Measurements from ENCODE around the gene CYB5R4.

DNA sequence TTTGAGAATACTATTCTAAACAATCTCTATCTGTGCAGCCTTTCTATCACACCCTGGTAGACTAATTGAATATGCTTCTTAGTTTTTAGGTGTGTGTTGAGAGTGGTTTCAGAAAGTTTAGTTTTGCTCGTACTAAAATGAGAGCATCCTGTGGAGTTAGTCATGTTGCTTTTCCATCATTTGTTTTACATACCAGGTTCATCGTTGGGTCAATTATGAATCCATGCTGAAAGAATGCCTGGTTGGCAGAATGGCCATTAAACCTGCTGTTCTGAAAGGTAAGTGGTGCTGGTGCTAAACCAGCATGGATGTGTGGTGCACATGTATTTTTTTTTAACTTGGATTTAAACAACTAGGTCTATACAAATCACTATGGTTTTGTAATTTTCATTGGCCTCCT lies 49.3 kb downstream of the CYB5R4 start:
- TF ChIP-seq, protein P1, sequence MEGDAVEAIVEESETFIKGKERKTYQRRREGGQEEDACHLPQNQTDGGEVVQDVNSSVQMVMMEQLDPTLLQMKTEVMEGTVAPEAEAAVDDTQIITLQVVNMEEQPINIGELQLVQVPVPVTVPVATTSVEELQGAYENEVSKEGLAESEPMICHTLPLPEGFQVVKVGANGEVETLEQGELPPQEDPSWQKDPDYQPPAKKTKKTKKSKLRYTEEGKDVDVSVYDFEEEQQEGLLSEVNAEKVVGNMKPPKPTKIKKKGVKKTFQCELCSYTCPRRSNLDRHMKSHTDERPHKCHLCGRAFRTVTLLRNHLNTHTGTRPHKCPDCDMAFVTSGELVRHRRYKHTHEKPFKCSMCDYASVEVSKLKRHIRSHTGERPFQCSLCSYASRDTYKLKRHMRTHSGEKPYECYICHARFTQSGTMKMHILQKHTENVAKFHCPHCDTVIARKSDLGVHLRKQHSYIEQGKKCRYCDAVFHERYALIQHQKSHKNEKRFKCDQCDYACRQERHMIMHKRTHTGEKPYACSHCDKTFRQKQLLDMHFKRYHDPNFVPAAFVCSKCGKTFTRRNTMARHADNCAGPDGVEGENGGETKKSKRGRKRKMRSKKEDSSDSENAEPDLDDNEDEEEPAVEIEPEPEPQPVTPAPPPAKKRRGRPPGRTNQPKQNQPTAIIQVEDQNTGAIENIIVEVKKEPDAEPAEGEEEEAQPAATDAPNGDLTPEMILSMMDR (IDR thresholded peaks at IDR 0.05; ENCODE audit: poor library complexity), result no peak
- no peak for TF ChIP-seq EZH2 (IDR thresholded peaks at IDR 0.05; ENCODE audit: borderline replicate concordance)

Data from hepatocyte (in vitro differentiated cells).